ENCODE measurements around the gene DTL. TPM values are rescaled to one million over a fixed set of nuclear protein-coding genes. Genes with fewer than 3 reads are reported as not detected.

The DTL gene
- total RNA-seq, 1 experiment from 2014 or later = 73.0 TPM

GRCh38 chr1:212098310-212098709 is 62.8 kb downstream of the DTL start:
- Mint-ChIP-seq H3K27ac (peak overlapping the region in 2 of 3 experiments; percentile 78 to 89; a peak in 3 of 7 replicates), H3K36me3 (ENCODE audit: insufficient read depth in 1 of 3, low read depth in 3 of 3) (peaks cover 29 to 62% (median 56%) of the 10 kb centered on the region in 3 experiments), H3K4me1 (peaks cover 29 to 37% of the 10 kb centered on the region in 2 experiments), H3K4me3 (no peak overlapping the region), H3K9me3 (no peaks in the 10 kb centered on the region), H3K27me3 (ENCODE audit: low read depth) (no peaks in the 10 kb centered on the region)
- WGBS (ENCODE audit: extremely low coverage, insufficient read length, low lambda C conversion rate) = no CpG with 5 or more reads among the region's 9 CpGs
- DNase-seq = no peak
- H3K4me2 ChIP-seq (ENCODE audit: insufficient read depth, insufficient read length, low read length) = no peak overlapping the region
- no peak overlapping the region for H2BK120ac ChIP-seq (ENCODE audit: low read depth, low read length, poor library complexity, severe bottlenecking)
- H3K14ac ChIP-seq (ENCODE audit: insufficient read depth, low read length) = no peak overlapping the region
- no peak overlapping the region for H4K91ac ChIP-seq (ENCODE audit: insufficient read length, low read depth, low read length)
- H3K56ac ChIP-seq (ENCODE audit: insufficient read length, low read depth, low read length) = no peak overlapping the region
- H4K8ac ChIP-seq (replicated peaks; ENCODE audit: insufficient read length, low read depth, low read length) = no peak overlapping the region
- H3T11ph ChIP-seq (ENCODE audit: low read length) = no peak overlapping the region
- H2AFZ ChIP-seq (ENCODE audit: low read length) = no peak overlapping the region
- no peak overlapping the region for H2BK15ac ChIP-seq (ENCODE audit: low read depth, low read length)
- H3K23ac ChIP-seq (ENCODE audit: insufficient read length, low read depth, low read length) = no peak overlapping the region
- peaks cover 4% of the 10 kb centered on the region; the same call in 1 of the 2 replicates for H3K4me1 ChIP-seq (ENCODE audit: insufficient read depth, low read length)
- no peak overlapping the region for H2BK5ac ChIP-seq (ENCODE audit: insufficient read length, low read length)
- H2BK12ac ChIP-seq (ENCODE audit: insufficient read length, low read depth, low read length) = no peak overlapping the region
- no peaks in the 10 kb centered on the region for H3K23me2 ChIP-seq (ENCODE audit: insufficient read length, low read depth, low read length, poor library complexity, severe bottlenecking)
- no peak overlapping the region for H3K18ac ChIP-seq (ENCODE audit: insufficient read length, low read depth, low read length)
- TF ChIP-seq, protein P1, sequence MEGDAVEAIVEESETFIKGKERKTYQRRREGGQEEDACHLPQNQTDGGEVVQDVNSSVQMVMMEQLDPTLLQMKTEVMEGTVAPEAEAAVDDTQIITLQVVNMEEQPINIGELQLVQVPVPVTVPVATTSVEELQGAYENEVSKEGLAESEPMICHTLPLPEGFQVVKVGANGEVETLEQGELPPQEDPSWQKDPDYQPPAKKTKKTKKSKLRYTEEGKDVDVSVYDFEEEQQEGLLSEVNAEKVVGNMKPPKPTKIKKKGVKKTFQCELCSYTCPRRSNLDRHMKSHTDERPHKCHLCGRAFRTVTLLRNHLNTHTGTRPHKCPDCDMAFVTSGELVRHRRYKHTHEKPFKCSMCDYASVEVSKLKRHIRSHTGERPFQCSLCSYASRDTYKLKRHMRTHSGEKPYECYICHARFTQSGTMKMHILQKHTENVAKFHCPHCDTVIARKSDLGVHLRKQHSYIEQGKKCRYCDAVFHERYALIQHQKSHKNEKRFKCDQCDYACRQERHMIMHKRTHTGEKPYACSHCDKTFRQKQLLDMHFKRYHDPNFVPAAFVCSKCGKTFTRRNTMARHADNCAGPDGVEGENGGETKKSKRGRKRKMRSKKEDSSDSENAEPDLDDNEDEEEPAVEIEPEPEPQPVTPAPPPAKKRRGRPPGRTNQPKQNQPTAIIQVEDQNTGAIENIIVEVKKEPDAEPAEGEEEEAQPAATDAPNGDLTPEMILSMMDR (conservative IDR thresholded peaks at IDR 0.05) = no peak
- no peak overlapping the region for H3K4ac ChIP-seq (ENCODE audit: low read depth, low read length)
- H3K27ac ChIP-seq (ENCODE audit: insufficient read length, low read depth, low read length) = no peak overlapping the region
- no peaks in the 10 kb centered on the region for H4K20me1 ChIP-seq (ENCODE audit: control insufficient read depth, insufficient read depth, insufficient read length)
- H3K9ac ChIP-seq (ENCODE audit: extremely low read depth, insufficient read length, low read length) = no peak overlapping the region
- H3K79me1 ChIP-seq (ENCODE audit: insufficient read depth, low read depth, low read length, poor library complexity, severe bottlenecking) = no peaks in the 10 kb centered on the region
- H2AK5ac ChIP-seq (ENCODE audit: insufficient read length, low read length) = no peak overlapping the region
- H2BK20ac ChIP-seq (ENCODE audit: low read depth, low read length, poor library complexity, severe bottlenecking) = no peak overlapping the region
- no peaks in the 10 kb centered on the region for H3K27me3 ChIP-seq (ENCODE audit: insufficient read depth, low read length)
- no peaks in the 10 kb centered on the region for H3K9me3 ChIP-seq (ENCODE audit: control insufficient read depth, low read depth, low read length)
- no peaks in the 10 kb centered on the region; the same call in 1 of the 2 replicates for H3K79me2 ChIP-seq (ENCODE audit: insufficient read depth, low read length)
- no peak overlapping the region for H4K5ac ChIP-seq (ENCODE audit: insufficient read length, low read depth, low read length)

All from H9 (cell line).